HG03103 (cell line): ENCODE results near the gene UTRN.

ENCODE experiments used
- ATAC-seq: cut with Tn5 transposase; IDR thresholded peaks from one replicate; pipeline ENCODE4 v1.9.1; 2021; ENCODE audit warnings: low read depth; ENCODE audit not compliant: unreplicated experiment

UTRN gene

DNA sequence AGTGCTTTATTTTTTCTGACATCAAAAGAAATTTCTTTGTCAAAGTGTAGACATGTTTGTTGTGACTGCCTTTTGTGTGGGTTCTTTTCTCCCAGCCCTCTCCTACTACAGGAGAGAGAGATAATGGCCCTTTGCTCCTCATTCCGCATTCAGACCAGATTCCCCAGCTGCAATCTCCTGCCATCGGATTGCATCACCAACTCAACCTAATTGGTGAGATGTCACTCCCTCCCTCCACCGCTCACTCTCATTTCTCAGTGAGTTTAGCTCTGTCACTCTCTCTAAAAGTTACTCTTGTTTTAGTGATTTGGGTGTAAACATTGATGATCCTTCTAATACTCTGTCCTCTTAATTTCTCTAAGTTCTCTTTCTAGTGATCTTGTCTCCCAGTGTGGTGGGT lies 22.7 kb downstream of the UTRN start:
- ATAC-seq: no peak

DNA sequence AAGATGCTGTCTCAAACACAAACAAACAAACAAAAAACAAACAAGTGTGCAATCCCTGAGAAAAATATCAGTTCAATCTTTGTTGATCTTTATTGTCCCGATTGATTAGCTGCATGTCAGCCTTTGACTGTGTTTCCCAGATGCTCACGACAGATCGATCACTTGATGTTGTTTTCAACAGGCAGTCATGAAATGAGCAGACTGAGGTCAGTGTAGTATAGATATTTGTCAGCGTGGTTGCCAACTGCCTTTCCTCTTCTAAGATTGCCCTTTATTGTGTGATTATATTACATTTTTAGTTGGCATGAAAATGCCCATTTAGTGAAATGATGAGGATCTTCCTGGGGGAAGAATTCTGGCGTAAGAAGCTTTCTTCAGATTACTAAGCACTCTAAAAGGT lies 25.6 kb downstream of the UTRN start:
- ATAC-seq: no peak

DNA sequence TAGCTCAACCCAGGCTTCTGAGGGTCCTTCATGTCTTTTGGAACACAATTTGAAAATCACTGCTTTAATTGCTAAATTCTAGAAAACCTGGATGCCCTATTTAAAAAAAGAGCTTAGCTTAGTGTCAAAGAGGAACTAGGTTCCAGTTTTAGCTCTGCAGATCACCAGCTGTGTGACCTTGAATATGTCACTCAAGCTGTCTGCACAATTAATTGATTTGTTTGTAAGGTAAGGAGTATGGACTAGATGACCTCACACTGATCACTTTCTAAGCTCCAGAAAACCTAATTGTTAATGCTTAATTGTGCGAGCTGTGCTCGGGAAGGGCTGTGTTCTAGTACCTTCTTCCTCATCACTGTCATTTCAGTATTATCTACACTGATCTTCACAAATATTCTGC lies 26.2 kb downstream of the UTRN start:
- no peak for ATAC-seq

DNA sequence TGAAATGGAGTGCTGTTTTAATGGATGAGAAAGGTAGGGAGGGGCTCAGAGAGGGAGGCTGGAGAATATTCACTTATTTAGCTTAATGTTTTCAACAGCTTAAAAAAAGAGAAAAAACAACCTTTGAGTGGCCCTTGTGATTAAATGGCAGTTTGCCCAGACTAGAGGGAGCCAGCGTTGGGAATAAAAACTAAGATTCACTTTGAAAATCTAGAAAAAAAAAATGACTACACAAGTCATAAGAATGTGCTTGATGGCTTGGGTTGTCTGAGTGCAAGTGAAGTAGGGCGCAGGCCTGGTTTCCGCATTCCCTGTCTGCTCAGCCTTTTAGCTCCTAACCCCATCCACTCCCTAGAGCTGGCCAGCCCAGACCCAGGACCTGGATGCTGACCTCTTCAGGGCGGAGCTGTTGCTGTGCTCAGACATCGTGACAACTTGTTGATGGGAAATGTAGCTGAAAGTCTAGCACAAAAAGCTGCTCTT lies 28.9 kb downstream of the UTRN start:
- ATAC-seq: no peak

DNA sequence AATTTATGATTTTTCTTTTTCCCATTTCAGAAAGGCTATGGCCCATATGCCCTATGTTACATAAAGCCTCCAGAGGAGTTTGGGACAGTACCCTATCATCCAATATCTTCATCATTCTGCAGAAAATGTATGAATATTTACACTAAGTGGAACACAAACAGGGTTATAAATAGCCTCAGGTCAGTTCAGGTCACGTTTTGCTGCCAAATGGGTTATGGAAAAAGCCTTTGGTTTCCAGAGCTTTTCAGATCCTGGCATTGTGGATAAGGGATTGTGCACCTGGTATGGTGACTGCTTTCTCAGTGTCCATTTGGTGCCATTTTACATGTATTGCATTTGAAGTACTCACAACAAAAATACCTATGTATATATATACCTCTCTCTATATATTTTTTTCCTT lies 29.4 kb downstream of the UTRN start:
- ATAC-seq: no peak

DNA sequence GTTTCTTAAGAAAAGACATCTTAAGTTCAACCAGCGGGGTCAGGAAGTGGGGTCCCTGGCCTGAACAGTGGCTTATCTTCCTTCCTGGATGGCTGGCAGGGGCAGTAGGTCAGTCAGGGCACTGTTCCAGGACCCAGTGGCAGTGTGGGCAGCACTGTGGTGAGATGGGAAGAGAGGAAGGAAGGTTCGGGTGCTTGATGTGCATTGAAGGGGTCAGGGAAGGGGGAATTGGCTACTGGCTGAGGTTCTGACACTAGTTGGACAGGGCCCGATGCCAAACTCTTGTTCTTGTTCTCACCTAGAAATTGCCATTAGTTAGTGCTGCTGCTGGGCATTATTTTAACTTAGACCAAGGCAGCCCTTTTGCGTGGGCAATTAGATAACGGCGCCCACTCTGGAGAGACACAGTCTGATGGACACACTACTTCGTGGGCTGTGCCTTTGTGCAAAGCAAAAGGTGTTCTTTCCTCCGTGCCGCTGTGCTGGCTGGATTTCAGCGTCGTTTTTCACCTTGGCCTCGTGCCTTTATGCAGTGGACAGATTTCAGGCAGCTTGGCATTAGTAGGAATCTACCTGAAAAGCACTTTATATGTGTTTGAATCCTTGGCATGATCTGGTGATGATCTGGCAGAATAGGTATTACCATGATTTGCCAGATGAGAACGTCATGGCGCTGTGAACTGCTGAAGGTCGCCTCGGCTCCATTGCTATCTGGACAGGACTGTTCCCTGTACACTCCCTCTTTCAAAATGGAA lies 30.3 kb downstream of the UTRN start:
- no peak for ATAC-seq

DNA sequence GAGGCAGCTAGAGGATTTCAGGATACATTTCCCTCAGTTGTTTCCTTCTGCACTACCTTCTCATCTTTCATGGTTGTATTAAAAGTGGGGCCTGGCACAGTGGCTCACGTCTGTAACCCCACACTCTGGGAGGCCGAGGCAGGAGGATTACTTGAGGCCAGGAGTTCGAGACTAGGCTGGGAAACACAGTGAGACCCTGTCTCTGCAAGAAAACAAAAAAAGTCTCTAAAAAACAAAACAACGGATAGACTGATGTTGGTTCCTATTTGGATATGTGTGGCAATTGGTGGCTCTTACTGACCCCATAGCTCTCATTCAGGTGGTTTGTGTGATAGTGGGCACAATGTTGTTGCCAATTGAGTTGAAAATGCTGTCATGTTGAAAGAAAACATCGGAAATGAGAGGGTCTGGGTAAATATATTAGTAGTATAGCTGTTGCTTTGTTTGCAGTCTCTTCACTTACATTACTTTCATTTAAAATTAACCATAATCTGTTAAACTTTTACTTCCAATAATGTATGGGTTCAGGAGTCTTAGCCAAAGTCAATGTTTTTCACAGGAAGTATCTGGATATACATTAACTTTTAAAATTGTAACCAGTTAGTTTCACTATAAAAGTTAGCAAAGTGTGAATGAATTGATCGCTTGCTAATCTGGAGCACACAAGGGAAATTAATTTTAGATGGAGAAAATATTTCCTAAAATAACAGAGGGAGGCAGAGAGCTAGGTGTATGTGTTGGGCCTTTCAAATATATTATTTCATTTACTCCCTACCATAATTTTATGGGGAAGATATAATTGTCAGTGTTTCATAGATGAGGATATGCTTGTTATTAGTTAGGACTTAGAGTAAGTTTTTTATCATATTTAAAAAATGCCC lies 31.1 kb downstream of the UTRN start:
- no peak for ATAC-seq

DNA sequence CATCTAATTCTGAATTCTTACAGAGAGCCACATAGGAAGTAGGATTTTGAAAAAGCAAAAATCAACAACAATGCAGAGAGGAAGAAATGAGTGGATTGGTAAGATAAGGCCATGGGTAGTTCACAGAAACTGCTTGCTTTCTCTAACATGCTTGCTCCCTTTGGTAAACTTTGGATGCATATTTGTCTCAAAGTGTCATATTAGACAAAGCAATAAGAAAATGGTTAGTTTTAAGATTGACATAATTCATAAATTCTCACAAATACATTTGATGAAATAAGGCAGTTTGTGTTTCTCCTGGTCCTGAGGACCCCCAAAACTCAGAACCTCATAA lies 31.7 kb downstream of the UTRN start:
- ATAC-seq: no peak

DNA sequence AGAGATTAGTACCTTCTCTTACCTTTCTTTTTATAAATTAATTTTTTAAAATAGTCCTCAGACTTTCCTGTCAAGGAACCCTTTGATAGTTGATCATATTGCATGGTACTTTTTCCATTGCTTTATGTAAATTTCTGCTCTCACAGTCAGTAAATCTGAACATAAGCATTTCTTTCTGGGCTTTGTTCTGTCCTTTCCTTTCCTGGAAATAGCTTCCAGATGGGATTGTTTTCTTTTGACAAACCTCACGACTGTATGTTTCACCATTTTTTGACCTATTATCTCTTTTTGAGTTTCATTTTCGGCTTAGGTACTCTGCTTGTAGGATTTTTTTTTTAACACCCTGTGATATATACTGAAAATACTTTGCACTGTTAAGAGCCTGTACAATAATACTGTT lies 32.6 kb downstream of the UTRN start:
- no peak for ATAC-seq

DNA sequence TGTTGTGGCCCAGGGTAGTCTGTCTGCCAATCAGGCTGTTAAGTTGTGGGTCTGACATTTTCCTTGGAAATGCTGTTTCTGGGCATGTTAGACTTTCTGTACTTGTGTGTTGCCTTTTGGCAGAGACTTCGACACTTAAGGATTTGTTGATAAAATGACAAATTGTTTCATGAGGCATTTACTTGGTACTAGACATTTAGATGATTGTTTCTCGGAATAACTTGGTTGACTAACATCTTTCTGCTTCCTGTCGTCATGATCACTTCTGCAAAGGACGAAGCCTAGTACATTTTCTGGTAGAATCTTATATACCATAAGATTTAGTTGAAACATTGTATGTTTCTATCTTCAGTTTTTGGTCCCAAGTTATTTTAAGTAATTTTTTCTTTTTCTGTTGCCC lies 34.1 kb downstream of the UTRN start:
- ATAC-seq: no peak

DNA sequence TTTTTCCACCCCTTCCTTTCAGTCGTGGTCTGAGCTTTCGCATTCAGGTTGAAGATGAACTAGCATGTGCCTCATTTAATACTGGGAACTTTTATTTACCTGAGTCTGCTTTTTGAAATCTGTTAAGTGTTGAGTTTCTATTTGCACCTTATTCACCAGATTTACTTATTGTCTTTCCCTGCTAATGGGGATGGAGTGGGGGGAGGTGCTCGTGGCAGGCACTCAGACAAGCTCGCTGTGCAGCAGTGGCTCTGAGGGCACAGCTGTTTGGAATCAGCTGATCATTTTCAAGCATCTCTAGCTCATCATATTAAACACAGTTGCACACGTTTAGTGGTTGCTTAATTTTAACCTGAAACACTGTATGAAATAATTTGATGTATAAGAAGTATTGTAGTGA lies 35.6 kb downstream of the UTRN start:
- no peak for ATAC-seq

DNA sequence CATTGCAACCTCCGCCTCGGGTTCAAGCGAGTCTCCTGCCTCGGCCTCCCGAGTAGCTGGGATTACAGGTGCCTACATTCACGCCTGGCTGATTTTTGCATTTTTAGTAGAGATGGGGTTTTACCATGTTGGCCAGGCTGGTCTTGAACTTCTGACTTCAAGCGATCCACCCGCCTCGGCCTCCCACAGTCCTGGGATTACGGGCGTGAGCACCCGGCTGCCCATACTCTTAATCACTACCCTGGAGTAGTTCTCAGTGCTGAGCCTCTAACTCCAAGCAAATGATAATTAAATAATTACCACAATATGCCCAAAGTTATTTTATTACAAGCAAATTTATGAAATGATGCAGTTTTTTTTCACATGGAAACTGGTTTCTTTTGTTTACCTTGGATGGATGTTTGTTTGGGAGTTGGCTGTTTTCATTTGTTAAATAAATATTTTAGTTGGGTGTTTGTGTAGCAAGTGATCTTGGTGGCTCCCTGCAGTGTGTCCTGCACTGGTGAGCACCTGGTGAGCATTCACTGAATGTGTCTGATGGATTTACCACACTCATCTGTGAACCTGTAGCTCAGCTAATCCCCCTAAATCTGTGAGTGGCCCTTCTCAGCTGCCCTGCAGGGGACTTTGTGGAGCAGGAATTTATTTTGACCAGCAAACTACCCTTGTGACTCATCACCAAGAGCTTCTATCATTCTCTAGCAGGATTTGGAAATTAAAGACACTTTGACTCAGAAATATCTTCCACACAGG lies 36.9 kb downstream of the UTRN start:
- ATAC-seq: no peak

DNA sequence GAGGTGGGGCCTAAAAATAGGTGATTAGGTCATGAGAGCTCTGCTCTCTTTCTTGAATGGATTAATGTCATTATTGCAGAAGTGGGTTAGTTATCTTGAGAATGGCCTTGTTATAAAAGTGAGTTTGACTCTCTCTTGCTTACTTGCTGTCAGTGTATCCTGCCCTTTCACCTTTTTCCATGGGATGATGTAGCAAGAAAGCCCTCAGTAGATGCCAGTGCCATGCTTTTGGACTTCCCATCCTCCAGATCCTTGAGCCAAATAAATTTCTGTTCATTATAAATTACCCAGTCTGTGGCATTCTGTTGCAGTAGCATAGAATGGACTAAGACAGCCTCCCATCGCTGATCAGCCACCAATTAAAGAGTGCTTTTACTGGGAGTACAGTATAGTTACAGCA lies 40.1 kb downstream of the UTRN start:
- ATAC-seq: no peak

DNA sequence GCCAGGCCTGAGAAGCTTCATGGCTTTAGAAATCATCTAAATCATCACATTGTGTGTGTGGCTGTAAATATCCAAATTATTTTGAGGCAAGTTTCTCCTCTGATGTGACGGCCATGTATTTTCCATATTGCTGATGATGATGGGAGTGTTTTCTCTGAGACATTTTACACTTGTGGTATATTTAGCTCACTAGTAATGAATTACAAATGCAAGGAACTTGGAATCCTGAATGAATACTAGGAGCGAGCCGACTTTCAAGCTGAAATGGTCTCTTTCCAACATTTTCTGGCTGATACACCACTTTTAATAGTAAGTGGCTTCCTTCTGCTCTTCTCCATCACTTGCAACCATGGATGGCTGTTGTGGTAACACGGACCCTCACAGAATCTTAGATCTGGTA lies 41.3 kb downstream of the UTRN start:
- ATAC-seq: no peak

DNA sequence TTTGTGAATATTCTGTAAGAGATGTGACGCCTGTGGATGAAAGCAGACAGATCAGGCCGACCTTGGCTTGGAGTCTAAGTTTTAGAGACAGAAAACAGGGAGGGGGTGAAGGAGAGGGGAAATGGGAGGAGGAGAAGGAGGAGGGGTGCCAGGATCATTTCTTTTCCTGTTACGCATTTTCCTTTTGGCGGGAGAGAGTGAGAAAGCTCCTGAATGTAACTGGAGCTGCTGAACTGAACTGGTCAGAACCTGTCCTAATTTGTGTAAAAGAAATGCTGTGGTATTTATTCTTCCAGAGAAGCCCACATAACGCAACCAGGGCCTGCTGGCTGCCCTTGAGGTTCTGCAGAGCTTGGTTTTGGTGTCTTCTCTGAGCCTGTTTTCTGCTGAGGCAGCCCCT lies 41.9 kb downstream of the UTRN start:
- ATAC-seq: no peak

DNA sequence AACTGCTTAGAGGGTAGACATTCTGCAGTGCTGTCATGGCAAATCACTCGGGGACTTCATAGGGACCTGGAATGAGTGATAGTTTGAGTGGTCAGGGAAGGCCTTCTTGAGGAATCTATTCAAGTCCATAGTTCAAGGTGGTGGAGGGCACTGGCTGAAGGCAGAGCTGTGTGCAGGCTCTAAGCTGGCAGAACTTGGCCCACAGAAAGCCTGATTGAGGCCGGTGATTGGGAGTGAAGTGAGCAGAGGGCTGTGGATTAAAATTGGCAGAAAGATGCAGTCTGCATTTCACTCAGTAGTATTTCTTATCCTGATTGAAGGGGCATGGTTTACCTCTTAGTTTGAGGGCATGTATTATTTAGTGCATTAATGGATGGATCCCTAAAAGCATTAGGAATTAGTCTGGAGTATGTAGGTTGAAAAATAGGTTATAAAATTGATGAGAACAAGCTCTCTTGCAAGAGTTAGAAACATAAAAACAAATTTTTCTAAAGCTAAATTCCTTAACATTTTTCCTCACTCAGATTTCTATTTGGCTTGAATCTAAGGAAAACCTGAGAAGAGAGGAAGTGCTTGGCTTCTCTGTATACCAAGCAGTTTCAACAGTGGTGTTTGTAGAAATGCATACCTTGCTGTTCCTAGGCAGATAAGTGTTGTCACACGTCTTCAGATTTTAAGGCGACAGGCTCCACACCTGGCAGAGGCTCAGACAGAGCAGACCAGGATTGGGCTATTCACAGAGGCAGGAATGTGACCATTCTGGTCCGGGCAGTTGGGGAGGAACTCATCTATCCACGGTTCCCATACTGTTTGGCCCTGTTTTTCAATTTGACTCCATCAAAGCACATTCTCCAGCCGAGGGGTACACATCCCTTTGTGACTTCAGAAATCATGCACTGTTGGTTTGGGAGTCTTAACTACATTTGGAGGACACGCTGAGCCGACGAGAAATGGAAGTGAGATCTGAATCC lies 45.2 kb downstream of the UTRN start:
- no peak for ATAC-seq

DNA sequence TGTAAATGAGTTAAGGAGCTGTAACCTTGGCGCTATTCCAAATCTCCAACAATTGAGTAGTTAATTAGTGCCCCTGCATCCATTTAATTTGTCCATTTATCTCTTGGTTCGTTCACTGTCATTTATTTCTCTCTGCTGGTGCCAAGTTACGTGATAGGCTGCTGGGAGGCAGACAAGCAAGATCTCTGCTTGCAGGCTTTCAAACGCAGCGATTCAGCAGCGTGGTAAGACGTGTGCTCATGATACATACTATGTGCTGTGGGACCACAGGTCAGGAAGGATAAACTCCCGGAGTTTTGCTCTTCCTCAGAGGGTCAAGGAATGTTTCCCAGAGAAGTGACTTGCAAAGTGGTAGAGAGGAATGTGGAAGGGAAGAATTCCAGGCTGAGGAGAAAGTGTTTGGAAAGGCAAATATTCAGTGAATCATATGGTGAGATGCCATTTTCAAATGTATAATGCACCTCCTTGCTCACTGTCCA lies 46.4 kb downstream of the UTRN start:
- no peak for ATAC-seq

DNA sequence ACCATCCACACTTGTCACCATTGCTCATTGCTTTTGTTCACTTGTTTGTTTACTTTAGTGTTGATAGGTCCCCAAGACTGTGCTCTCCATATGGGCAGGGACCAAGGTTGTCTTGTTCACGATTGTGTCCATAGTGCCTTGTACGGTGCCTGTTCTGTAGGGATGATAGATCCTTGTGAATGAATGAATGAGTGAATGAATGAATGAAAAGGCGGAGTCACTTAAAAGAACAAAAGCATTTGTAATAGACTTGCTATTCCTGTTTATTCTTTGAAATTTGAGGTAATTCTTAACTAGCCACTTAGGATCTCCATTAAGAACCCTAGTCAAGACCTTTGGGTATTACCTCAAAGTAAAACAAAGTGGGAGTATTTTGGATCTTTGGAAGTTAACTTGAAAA lies 47.0 kb downstream of the UTRN start:
- no peak for ATAC-seq

DNA sequence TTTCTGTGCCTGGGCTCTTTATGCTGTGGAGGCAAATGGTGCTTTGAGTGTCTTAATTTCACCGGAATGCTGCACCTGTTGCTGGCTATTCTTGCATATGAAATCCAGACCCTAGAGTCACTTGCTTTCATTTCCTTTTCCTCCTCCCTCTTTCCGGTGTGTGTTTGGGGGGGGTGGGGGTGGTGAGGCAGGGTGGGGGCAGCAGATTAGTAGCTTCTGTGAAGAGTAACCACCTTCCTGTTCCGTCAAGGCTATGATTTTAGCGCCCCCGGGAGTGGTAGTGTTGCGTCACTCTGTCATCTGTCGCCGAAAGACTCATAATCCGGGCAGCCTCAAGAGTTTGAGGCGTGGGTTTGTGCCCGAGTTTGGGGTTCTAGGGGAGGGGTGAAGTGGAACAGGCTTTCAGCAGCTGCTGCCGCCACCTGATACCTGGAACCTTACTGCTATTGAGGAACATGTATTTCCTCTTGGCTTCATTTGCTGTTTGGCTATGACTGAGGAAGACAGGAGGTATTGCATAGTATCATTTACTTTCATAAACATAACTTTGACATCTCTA lies 49.1 kb downstream of the UTRN start:
- peak; percentile 51 for ATAC-seq
